ENCODE measurements around the gene TRAPPC10. TPM values are rescaled to one million over a fixed set of nuclear protein-coding genes. Genes with fewer than 3 reads are reported as not detected.

The TRAPPC10 gene
- total RNA-seq, 1 experiment from 2014 or later: 32.9 TPM

DNA sequence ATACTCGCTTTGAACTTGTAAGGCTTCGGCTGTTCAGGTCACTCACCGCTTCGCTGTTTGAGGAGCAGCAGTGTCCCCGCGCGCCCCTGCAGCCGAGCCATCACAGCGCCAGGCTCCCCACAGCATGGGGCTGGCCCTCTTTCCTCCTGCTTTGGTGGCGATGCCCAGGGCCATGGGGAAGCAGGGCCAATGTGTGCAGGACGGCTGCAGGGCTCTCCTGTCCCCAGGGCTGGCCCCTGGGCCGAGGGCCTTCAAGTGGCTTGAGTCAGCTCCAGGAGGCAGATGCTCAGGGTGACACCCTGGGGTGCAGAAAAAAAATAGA is 38.5 kb upstream of the TRAPPC10 start:
- TF ChIP-seq, protein P1, sequence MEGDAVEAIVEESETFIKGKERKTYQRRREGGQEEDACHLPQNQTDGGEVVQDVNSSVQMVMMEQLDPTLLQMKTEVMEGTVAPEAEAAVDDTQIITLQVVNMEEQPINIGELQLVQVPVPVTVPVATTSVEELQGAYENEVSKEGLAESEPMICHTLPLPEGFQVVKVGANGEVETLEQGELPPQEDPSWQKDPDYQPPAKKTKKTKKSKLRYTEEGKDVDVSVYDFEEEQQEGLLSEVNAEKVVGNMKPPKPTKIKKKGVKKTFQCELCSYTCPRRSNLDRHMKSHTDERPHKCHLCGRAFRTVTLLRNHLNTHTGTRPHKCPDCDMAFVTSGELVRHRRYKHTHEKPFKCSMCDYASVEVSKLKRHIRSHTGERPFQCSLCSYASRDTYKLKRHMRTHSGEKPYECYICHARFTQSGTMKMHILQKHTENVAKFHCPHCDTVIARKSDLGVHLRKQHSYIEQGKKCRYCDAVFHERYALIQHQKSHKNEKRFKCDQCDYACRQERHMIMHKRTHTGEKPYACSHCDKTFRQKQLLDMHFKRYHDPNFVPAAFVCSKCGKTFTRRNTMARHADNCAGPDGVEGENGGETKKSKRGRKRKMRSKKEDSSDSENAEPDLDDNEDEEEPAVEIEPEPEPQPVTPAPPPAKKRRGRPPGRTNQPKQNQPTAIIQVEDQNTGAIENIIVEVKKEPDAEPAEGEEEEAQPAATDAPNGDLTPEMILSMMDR (conservative IDR thresholded peaks at IDR 0.05): no peak
- no peaks in the 10 kb centered on the region for H3K27me3 Mint-ChIP-seq (ENCODE audit: low read depth)
- H4K91ac ChIP-seq (ENCODE audit: insufficient read length, low read depth, low read length): no peak overlapping the region

More for the DNA sequence above, 38.5 kb upstream of the TRAPPC10 start:
- Histone ChIP-seq H3K18ac (ENCODE audit: insufficient read length, low read depth, low read length) (no peak overlapping the region), H3K23me2 (ENCODE audit: insufficient read length, low read depth, low read length, poor library complexity, severe bottlenecking) (no peaks in the 10 kb centered on the region), H3K4me1 (ENCODE audit: insufficient read depth, low read length) (no peaks in the 10 kb centered on the region), H3K9ac (ENCODE audit: extremely low read depth, insufficient read length, low read length) (no peak overlapping the region), H3K79me2 (ENCODE audit: insufficient read depth, low read length) (no peaks in the 10 kb centered on the region), H3K9me3 (ENCODE audit: control insufficient read depth, low read depth, low read length) (no peaks in the 10 kb centered on the region), H2BK15ac (ENCODE audit: low read depth, low read length) (no peak overlapping the region), H3K14ac (ENCODE audit: insufficient read depth, low read length) (no peak overlapping the region), H3K56ac (ENCODE audit: insufficient read length, low read depth, low read length) (no peak overlapping the region), H2BK120ac (ENCODE audit: low read depth, low read length, poor library complexity, severe bottlenecking) (no peak overlapping the region), H3K79me1 (ENCODE audit: insufficient read depth, low read depth, low read length, poor library complexity, severe bottlenecking) (no peaks in the 10 kb centered on the region), H4K8ac (replicated peaks; ENCODE audit: insufficient read length, low read depth, low read length) (no peak overlapping the region), H4K5ac (ENCODE audit: insufficient read length, low read depth, low read length) (no peak overlapping the region), H3K27ac (ENCODE audit: insufficient read length, low read depth, low read length) (no peak overlapping the region), H2BK12ac (ENCODE audit: insufficient read length, low read depth, low read length) (no peak overlapping the region), H3K4me2 (ENCODE audit: insufficient read depth, insufficient read length, low read length) (no peak overlapping the region), H2BK5ac (ENCODE audit: insufficient read length, low read length) (no peak overlapping the region), H2BK20ac (ENCODE audit: low read depth, low read length, poor library complexity, severe bottlenecking) (no peak overlapping the region), H4K20me1 (ENCODE audit: control insufficient read depth, insufficient read depth, insufficient read length) (no peaks in the 10 kb centered on the region), H2AK5ac (ENCODE audit: insufficient read length, low read length) (no peak overlapping the region), H3K27me3 (ENCODE audit: insufficient read depth, low read length) (no peaks in the 10 kb centered on the region), H3K23ac (ENCODE audit: insufficient read length, low read depth, low read length) (no peak overlapping the region), H3T11ph (ENCODE audit: low read length) (no peak overlapping the region), H2AFZ (ENCODE audit: low read length) (no peak overlapping the region), H3K4ac (ENCODE audit: low read depth, low read length) (no peak overlapping the region)
- Mint-ChIP-seq H3K9me3 (peaks cover 4 to 5% of the 10 kb centered on the region in 2 experiments; a peak in 3 of 5 replicates), H3K36me3 (ENCODE audit: insufficient read depth in 1 of 3, low read depth in 3 of 3) (no peaks in the 10 kb centered on the region), H3K4me1 (peaks cover 2% of the 10 kb centered on the region in 2 experiments; a peak in 3 of 4 replicates), H3K27ac (no peak overlapping the region), H3K4me3 (no peak overlapping the region)
- no peak for DNase-seq
- WGBS (ENCODE audit: extremely low coverage, insufficient read length, low lambda C conversion rate): no CpG with 5 or more reads among the region's 12 CpGs

All from H9 (cell line).